Neutrophil (primary cell): ENCODE results near the gene PAQR7.
"Not testable (repeated sequence)": the region's sequence is repeated elsewhere in the genome, so short reads cannot be mapped to it uniquely, and the experiment has no call there.

Experiments used
- H3K27ac ChIP-seq: fragments of 200-600 bp; sonication (generic); 2 replicates; pipeline ENCODE4 v1.5.1; 2016; ENCODE audit warnings: mild to moderate bottlenecking, moderate library complexity
- H3K27me3 ChIP-seq: fragments of 200-600 bp; sonication (generic); 2 replicates; pipeline ENCODE4 v1.6.0; 2016; ENCODE audit warnings: mild to moderate bottlenecking
- H3K36me3 ChIP-seq: fragments of 200-600 bp; sonication (generic); 2 replicates; pipeline ENCODE4 v1.5.1; 2017
- H3K4me1 ChIP-seq, 2 experiments: fragments of 200-600 bp in 1 of 2; sonication (generic) in 1 of 2; 1 replicate in 1 of 2; 2 replicates in 1 of 2; pipeline versions ENCODE4 v1.5.1 to v1.6.1; 2013 to 2016; ENCODE audit warnings: low read depth in 1 of 2, low read length in 1 of 2, mild to moderate bottlenecking in 1 of 2, moderate library complexity in 1 of 2; ENCODE audit not compliant: control insufficient read depth in 1 of 2, insufficient read depth in 1 of 2
- H3K4me3 ChIP-seq, 2 experiments: fragments of 200-600 bp in 1 of 2; sonication (generic) in 1 of 2; 1 replicate in 1 of 2; 2 replicates in 1 of 2; pipeline ENCODE4 v1.5.1; 2013 to 2016; ENCODE audit warnings: low read depth in 1 of 2, low read length in 1 of 2, mild to moderate bottlenecking in 1 of 2, moderate library complexity in 1 of 2
- H3K9me3 ChIP-seq: fragments of 200-600 bp; sonication (generic); 2 replicates; pipeline ENCODE4 v1.5.1; 2016
- TF ChIP-seq, protein P1 (sequence below): fragments of 200-600 bp; sonication (generic); IDR thresholded peaks from 2 replicates; pipeline ENCODE4 v1.5.1; 2016; ENCODE audit warnings: antibody characterized with exemption

The PAQR7 gene

DNA sequence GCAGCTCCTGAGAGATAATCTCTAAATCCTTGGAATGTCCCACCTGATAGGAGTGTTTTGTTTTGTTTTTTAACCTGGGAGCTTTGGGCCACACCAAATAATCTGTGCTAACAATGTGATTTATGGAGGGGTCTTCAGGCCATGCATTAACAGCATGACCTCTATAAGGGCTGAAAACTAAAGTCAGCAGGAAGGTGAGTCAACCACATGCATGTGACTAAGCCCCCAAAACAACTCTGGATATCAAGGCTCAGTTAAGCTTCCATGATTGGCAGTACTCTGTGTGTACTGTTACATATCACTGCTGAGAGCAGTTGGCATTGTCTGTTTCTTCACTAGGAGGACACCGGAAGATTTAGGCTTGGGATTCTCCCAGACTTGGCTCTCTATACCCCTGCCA, 27.0 kb downstream of the PAQR7 start:
- H3K4me3 ChIP-seq: no peak overlapping the region
- no peaks in the 10 kb centered on the region for H3K36me3 ChIP-seq
- TF ChIP-seq, protein P1, sequence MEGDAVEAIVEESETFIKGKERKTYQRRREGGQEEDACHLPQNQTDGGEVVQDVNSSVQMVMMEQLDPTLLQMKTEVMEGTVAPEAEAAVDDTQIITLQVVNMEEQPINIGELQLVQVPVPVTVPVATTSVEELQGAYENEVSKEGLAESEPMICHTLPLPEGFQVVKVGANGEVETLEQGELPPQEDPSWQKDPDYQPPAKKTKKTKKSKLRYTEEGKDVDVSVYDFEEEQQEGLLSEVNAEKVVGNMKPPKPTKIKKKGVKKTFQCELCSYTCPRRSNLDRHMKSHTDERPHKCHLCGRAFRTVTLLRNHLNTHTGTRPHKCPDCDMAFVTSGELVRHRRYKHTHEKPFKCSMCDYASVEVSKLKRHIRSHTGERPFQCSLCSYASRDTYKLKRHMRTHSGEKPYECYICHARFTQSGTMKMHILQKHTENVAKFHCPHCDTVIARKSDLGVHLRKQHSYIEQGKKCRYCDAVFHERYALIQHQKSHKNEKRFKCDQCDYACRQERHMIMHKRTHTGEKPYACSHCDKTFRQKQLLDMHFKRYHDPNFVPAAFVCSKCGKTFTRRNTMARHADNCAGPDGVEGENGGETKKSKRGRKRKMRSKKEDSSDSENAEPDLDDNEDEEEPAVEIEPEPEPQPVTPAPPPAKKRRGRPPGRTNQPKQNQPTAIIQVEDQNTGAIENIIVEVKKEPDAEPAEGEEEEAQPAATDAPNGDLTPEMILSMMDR: no peak
- no peaks in the 10 kb centered on the region for H3K4me1 ChIP-seq
- H3K27ac ChIP-seq: no peak overlapping the region
- H3K27me3 ChIP-seq: no peaks in the 10 kb centered on the region
- H3K9me3 ChIP-seq: no peaks in the 10 kb centered on the region

DNA sequence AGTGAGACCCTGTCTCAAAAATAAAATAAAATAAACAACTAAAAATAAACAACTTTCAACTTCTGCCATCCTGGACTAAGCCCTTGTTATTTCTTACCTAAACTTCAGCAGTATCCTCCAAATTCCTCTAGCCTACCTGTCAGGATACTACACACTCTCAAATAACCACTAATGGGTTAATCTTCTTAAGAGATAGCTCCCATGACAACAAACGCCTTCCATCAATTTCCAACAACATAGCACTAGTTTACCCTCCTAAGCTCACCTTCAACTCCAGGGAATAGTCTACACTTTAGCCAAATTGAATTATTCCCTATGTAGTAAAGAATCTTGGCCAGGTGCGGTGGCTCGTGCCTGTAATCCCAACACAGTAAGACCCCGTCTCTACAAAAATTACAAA, 27.6 kb downstream of the PAQR7 start:
- TF ChIP-seq, protein P1: no peak
- Histone ChIP-seq H3K9me3 (no peaks in the 10 kb centered on the region), H3K27ac (no peak overlapping the region), H3K27me3 (no peaks in the 10 kb centered on the region), H3K4me3 (no peak overlapping the region), H3K4me1 (no peaks in the 10 kb centered on the region), H3K36me3 (no peaks in the 10 kb centered on the region)

DNA sequence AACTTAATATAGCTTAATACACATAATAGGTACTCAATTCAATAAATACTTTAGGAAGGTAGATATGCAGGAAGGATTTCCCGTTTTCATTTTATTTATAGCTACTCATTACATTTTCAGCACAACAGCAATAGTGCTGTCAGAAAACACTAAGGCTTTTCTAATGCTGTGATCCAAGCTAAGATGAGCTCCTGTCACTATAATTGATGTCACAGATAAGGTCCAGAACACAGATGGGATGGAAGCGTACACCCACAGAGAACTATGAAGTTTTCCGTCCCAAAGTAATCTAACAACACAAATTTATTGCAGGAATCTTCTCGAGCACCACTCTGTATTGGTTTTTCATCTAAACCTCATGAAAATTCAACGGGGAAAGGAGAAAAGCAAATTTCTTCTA, 29.8 kb downstream of the PAQR7 start:
- Histone ChIP-seq H3K27ac (no peak overlapping the region), H3K27me3 (no peaks in the 10 kb centered on the region), H3K36me3 (no peaks in the 10 kb centered on the region), H3K9me3 (no peaks in the 10 kb centered on the region), H3K4me1 (no peaks in the 10 kb centered on the region), H3K4me3 (no peak overlapping the region)
- TF ChIP-seq, protein P1: no peak

DNA sequence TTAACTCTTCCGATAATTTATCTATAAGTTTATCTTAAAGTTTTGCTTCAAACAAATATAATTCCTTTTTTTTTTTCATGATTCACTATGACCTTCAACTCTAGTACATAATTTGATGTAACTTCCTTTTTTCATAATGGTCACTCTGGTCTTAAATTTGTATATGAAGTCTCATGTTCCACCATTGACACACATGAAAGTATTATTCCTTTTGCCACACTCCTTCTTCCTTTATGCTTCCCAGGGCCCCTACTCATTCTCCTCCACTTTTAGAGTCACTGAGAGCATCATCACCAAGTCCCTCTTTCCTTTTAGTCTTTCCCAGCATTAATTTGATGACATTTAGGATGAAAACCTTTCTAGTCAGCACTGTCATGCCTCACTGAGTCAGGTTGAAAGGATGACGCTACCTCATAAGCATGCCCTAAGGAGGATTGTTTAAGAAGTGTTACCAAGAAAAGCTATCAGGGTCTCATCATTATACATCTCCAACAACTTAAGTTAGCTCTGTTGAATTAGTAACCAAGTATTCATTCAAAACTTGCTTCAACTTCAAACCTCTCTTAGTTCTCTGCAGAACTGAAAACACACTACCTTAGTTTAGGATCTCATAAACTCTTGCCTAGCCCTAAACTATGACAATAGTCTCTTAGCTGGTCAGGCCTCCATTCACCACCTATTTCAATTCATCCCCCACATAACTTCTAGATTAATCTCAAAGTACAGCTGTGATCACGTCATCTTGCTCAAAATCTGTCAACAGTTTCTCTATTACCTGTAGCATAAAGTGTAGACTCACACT, 30.8 kb downstream of the PAQR7 start:
- Histone ChIP-seq H3K9me3 (no peaks in the 10 kb centered on the region), H3K36me3 (no peaks in the 10 kb centered on the region), H3K4me1 (no peaks in the 10 kb centered on the region), H3K4me3 (no peak overlapping the region), H3K27me3 (no peaks in the 10 kb centered on the region), H3K27ac (no peak overlapping the region)
- TF ChIP-seq, protein P1: no peak

DNA sequence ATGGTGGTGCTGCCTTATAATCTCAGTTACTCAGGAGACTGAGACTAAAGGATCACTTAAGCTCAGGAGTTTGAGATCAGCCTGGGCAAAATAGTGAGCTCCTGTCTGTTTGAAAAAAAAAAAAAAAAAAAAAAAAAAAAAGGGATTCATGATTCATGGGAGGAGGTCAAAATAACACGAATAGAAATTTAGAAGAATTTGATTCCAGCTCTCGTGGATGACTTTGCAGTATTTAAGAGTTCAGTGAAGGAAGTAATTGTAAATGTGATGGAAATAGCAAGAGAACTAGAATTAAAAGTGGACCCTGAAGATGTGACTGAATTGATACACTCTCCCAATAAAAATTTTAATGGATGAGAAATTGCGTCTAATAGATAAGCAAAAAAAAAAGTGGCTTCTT, 32.0 kb downstream of the PAQR7 start:
- no peak overlapping the region for H3K4me3 ChIP-seq
- H3K36me3 ChIP-seq: no peaks in the 10 kb centered on the region
- TF ChIP-seq, protein P1: no peak
- no peaks in the 10 kb centered on the region for H3K27me3 ChIP-seq
- H3K4me1 ChIP-seq: no peaks in the 10 kb centered on the region
- no peaks in the 10 kb centered on the region for H3K9me3 ChIP-seq
- H3K27ac ChIP-seq: no peak overlapping the region

DNA sequence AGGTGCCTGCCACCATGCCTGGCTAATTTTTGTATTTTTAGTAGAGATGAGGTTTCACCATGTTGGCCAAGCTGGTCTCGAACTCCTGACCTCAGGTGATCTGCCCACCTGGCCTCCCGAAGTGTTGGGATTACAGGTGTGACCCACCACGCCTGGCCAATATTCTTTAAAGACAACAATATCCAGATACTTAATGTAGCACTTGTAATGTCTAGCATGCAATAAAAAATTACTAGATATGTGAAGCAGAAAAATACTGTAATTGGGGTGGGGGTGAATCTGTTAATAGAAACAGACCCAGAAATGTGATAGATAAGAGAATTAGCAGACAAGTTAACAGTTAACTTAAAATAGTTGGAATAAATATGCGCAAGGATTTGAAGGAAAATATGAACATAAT, 35.7 kb downstream of the PAQR7 start:
- not testable (repeated sequence) for H3K27ac ChIP-seq, H3K4me1 ChIP-seq, H3K27me3 ChIP-seq, H3K9me3 ChIP-seq, H3K4me3 ChIP-seq
- peaks cover 15% of the 10 kb centered on the region for H3K36me3 ChIP-seq
